IMR-90 (cell line): ENCODE measurements around the gene VKORC1L1. TPM values are rescaled to one million over a fixed set of nuclear protein-coding genes. Genes with fewer than 3 reads are reported as not detected.
"Not testable (repeated sequence)": the region's sequence is repeated elsewhere in the genome, so short reads cannot be mapped to it uniquely, and the experiment has no call there.

ENCODE experiments used
- ATAC-seq: fragments of 200-7000 bp; cut with Tn5 transposase; 2 replicates; pipeline ENCODE4 v1.9.1; 2020; ENCODE audit warnings: low read depth, mild to moderate bottlenecking, moderate library complexity
- BruUV-seq: library from RNA; stranded (reverse); fragments of 400-500 nt; replicated peaks from 2 replicates; lab custom pipeline; 2021; lab: Mats Ljungman, UMichigan
- CTCF ChIA-PET: fragments of 300-600 bp; formaldehyde crosslinking; extraction: SDS; loops from one replicate; lab custom pipeline; 2021; ENCODE audit warnings: antibody characterized with exemption; lab: Yijun Ruan, JAX
- POLR2A ChIA-PET: fragments of 300-600 bp; sonication (Branson Sonifier 250); formaldehyde crosslinking; loops from one replicate; lab custom pipeline; 2022; ENCODE audit warnings: antibody characterized with exemption; ENCODE audit not compliant: unreplicated experiment; lab: Charles Lee
- DNase-seq: peaks from one replicate; pipeline ENCODE4 v3.0.0; 2013
- H2AFZ ChIP-seq: replicated peaks from 2 replicates; pipeline ENCODE3; 2013; ENCODE audit warnings: low read length, mild to moderate bottlenecking; ENCODE audit not compliant: poor library complexity
- H2AK5ac ChIP-seq: 2 replicates; pipeline ENCODE4 v1.6.1; 2013; ENCODE audit warnings: low read depth, low read length, inconsistent platforms
- H2AK9ac ChIP-seq: replicated peaks from 2 replicates; pipeline ENCODE3; 2013; ENCODE audit warnings: mild to moderate bottlenecking, low read depth, low read length, moderate library complexity; ENCODE audit not compliant: poor library complexity
- H2BK120ac ChIP-seq: 2 replicates; pipeline ENCODE4 v1.6.1; 2013; ENCODE audit warnings: low read depth, low read length, inconsistent platforms
- H2BK15ac ChIP-seq: 3 replicates; pipeline ENCODE4 v1.6.1; 2013; ENCODE audit warnings: low read depth, low read length, inconsistent platforms
- H2BK20ac ChIP-seq: 2 replicates; pipeline ENCODE4 v1.6.1; 2013; ENCODE audit warnings: low read depth, mild to moderate bottlenecking, inconsistent platforms, low read length, moderate library complexity
- H2BK5ac ChIP-seq: 2 replicates; pipeline ENCODE4 v1.6.1; 2013; ENCODE audit warnings: mild to moderate bottlenecking, low read depth, low read length, inconsistent platforms; ENCODE audit not compliant: poor library complexity, severe bottlenecking
- H3K14ac ChIP-seq: replicated peaks from 2 replicates; pipeline ENCODE4 v1.6.1; 2013; ENCODE audit warnings: low read depth, low read length, inconsistent platforms
- H3K18ac ChIP-seq: 2 replicates; pipeline ENCODE4 v1.6.1; 2013; ENCODE audit warnings: low read depth, low read length, control low read depth
- H3K23ac ChIP-seq: 2 replicates; pipeline ENCODE4 v1.6.1; 2013; ENCODE audit warnings: low read depth, low read length, inconsistent platforms
- H3K27ac ChIP-seq: 2 replicates; pipeline ENCODE4 v1.5.1; 2013; ENCODE audit warnings: mild to moderate bottlenecking, control low read depth, low read length; ENCODE audit not compliant: insufficient read depth
- H3K27me3 ChIP-seq: 2 replicates; pipeline ENCODE4 v1.6.1; 2013; ENCODE audit warnings: low read length; ENCODE audit not compliant: control insufficient read depth, insufficient read depth
- H3K36me3 ChIP-seq: 2 replicates; pipeline ENCODE4 v1.6.1; 2013; ENCODE audit warnings: low read length, mixed read lengths; ENCODE audit not compliant: control insufficient read depth, insufficient read depth
- H3K4ac ChIP-seq: 2 replicates; pipeline ENCODE4 v1.6.1; 2013; ENCODE audit warnings: low read depth, low read length, inconsistent platforms
- H3K4me1 ChIP-seq: 2 replicates; pipeline ENCODE4 v1.6.1; 2013; ENCODE audit warnings: low read length, mixed read lengths; ENCODE audit not compliant: control insufficient read depth, insufficient read depth
- H3K4me2 ChIP-seq: 2 replicates; pipeline ENCODE4 v1.6.1; 2013; ENCODE audit warnings: low read depth, mild to moderate bottlenecking, control low read depth, low read length, moderate library complexity
- H3K4me3 ChIP-seq: 2 replicates; pipeline ENCODE4 v1.5.1; 2013; ENCODE audit warnings: low read depth, mild to moderate bottlenecking, control low read depth, low read length, moderate library complexity; ENCODE audit not compliant: insufficient read depth
- H3K56ac ChIP-seq: 2 replicates; pipeline ENCODE4 v1.6.1; 2013; ENCODE audit warnings: low read length, inconsistent platforms; ENCODE audit not compliant: insufficient read depth; ENCODE audit errors: extremely low read depth
- H3K79me1 ChIP-seq, 2 experiments: 2 replicates each; pipeline ENCODE4 v1.6.1; 2013; ENCODE audit warnings: low read length in 2 of 2, inconsistent platforms in 1 of 2, low read depth in 1 of 2
- H3K9ac ChIP-seq: 2 replicates; pipeline ENCODE4 v1.6.1; 2013; ENCODE audit warnings: low read depth, low read length, control low read depth
- H3K9me1 ChIP-seq: 2 replicates; pipeline ENCODE4 v1.6.1; 2013; ENCODE audit warnings: low read length, inconsistent platforms; ENCODE audit not compliant: insufficient read depth
- H3K9me3 ChIP-seq: 2 replicates; pipeline ENCODE4 v1.6.1; 2013; ENCODE audit warnings: low read length; ENCODE audit not compliant: control insufficient read depth, insufficient read depth
- H4K20me1 ChIP-seq: 2 replicates; pipeline ENCODE4 v1.6.1; 2013; ENCODE audit warnings: low read length, inconsistent platforms; ENCODE audit not compliant: insufficient read depth
- H4K5ac ChIP-seq: 2 replicates; pipeline ENCODE4 v1.6.1; 2013; ENCODE audit warnings: mild to moderate bottlenecking, low read depth, low read length, control low read depth
- H4K8ac ChIP-seq, 2 experiments: 2 replicates each; pipeline ENCODE4 v1.6.1; 2013; ENCODE audit warnings: low read depth in 2 of 2, low read length in 2 of 2, control low read depth in 1 of 2, inconsistent platforms in 1 of 2
- H4K91ac ChIP-seq: 2 replicates; pipeline ENCODE4 v1.6.1; 2013; ENCODE audit warnings: low read depth, low read length, inconsistent platforms; ENCODE audit not compliant: insufficient read depth
- WGBS, 2 experiments: methylation state at CpG; one replicate each; pipeline versions ENCODE4 v1.1.5 to v1.1.7; 2013; ENCODE audit warnings: missing lambda C conversion rate in 2 of 2; ENCODE audit not compliant: insufficient read length in 1 of 2; ENCODE audit errors: extremely low coverage in 2 of 2; 5-methylcytosine and 5-hydroxymethylcytosine counted together
- dilution Hi-C: fragments of 300-500 bp; cut with HindIII; formaldehyde crosslinking; loops from one replicate; pipeline ENCODE4 v1.14.3; 2018; ENCODE audit warnings: low sequenced_read_pairs; ENCODE audit not compliant: unreplicated experiment
- in situ Hi-C: fragments of 300-500 bp; cut with MboI; formaldehyde crosslinking; loops from 3 replicates; pipeline ENCODE4 v1.14.3; 2019; ENCODE audit warnings: low sequenced_read_pairs, inconsistent platforms, mixed read lengths
- intact Hi-C: fragments of 100-400 bp; cut with micrococcal nuclease; formaldehyde crosslinking; loops from 2 replicates; pipeline ENCODE4 v1.10.0; 2022
- polyA plus RNA-seq, 3 experiments: library from polyadenylated mRNA; depleted of rRNA; stranded (reverse); fragments of >200 nt; gene quantifications; 2 replicates each; pipeline ENCODE4 v1.2.3, GENCODE V29; 2012; ENCODE audit warnings: low replicate concordance in 1 of 3
- total RNA-seq: library from RNA; depleted of rRNA; stranded (reverse); fragments of >200 nt; gene quantifications from 2 replicates; pipeline ENCODE4 v1.2.3, GENCODE V29; 2012

The VKORC1L1 gene
- total and polyA plus RNA-seq, 2 of the 4 experiments (the other 2 are of a cell fraction) = 12.5 to 14.5 TPM

DNA sequence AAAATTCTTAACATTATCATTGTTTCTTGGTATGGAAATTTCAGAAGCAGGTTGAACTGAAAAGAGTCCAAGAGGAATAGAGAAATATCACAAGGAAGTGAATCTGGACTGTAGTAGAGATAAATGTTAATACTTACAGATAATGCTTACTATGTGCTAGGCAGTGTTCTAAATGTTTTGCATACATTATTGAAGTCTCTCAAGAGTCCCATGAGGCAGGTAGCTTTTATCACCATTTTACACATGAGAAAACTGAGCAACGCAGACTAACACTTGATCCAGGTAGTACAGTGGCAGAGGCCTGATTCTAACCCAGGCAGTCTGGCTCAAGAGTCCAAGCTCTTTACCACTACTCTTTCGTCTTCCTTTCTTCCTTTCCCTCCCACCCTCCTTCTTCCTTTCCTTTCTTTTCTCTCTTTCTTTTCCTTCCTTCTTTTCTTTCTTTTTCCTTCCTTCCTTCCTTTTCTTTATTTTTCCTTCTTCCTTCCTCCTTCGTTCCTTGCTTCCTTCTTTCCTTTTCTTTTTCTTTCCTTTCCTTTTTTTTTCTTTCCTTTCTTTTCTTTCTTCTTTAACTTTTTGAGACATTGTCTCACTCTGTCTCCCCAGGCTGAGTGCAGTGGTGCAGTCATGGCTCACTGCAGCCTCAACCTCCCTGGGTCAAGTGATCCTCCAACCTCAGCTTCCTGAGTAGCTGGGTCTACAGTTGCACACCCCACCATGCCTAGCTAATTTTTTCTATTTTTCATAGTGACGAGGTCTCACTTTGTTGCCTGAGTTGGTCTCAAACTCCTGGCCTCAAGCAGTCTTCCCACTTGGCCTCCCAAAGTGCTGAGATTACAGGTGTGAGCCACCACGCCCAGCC, 6.6 kb downstream of the VKORC1L1 start:
- dilution Hi-C loops, H4K20me1 ChIP-seq, H3K4me2 ChIP-seq, H3K27me3 ChIP-seq, H2BK20ac ChIP-seq, H3K56ac ChIP-seq, POLR2A ChIA-PET, BruUV-seq, H2AK5ac ChIP-seq, H4K91ac ChIP-seq, H3K9me3 ChIP-seq, CTCF ChIA-PET, H3K27ac ChIP-seq, H2BK15ac ChIP-seq, H2BK120ac ChIP-seq, H3K14ac ChIP-seq, ATAC-seq, H3K36me3 ChIP-seq, H3K9me1 ChIP-seq, H4K5ac ChIP-seq, H3K4me3 ChIP-seq, H3K4me1 ChIP-seq, H3K4ac ChIP-seq, H2AFZ ChIP-seq, in situ Hi-C loops, H3K23ac ChIP-seq, H2AK9ac ChIP-seq, H3K18ac ChIP-seq, DNase-seq, H3K9ac ChIP-seq, H2BK5ac ChIP-seq, H4K8ac ChIP-seq: not testable (repeated sequence)
- H3K79me1 ChIP-seq = peaks cover 5 to 29% of the 10 kb centered on the region in 2 experiments; a peak in 3 of 4 replicates
- WGBS, 2 experiments = 100% methylated on average over 2 of the region's 5 CpGs; no CpG with 5 or more reads in 1 of the 2 experiments
- intact Hi-C loops = loop anchor here (2.0 to 10.0 kb wide), 2 partner anchors 13 to 55 kb away; no protein-coding TSS in a partner anchor

DNA sequence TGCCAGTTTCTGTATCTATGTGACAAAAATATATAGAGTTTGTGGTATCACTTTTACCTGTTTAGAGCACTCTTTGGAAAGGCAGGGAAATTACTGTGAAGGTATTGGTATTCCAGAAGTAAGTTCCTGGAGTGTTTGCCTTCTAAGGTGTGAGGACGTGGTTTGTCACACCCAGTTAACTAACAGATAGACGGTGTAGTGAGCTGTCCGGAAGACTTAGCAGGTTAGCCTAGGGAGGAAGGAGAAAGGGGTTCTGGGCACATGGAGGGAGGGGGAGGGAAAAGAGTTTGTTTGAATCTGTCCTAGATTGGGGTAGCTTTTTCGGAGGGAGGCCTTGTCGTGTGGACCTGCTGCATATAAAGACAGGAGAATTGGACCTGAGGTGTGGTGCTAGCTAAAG, 7.4 kb downstream of the VKORC1L1 start:
- dilution Hi-C loops = not testable (repeated sequence)

More for the DNA sequence above, 7.4 kb downstream of the VKORC1L1 start:
- CTCF ChIA-PET, DNase-seq, H4K8ac ChIP-seq, H3K36me3 ChIP-seq, H3K4ac ChIP-seq, H3K27ac ChIP-seq, H2BK15ac ChIP-seq, H3K14ac ChIP-seq, H2AK5ac ChIP-seq, H2BK120ac ChIP-seq, H3K4me3 ChIP-seq, H4K5ac ChIP-seq, H4K91ac ChIP-seq, H2BK20ac ChIP-seq, H3K56ac ChIP-seq, H3K4me2 ChIP-seq, H2AK9ac ChIP-seq, H4K20me1 ChIP-seq, H3K4me1 ChIP-seq, H3K23ac ChIP-seq, BruUV-seq, POLR2A ChIA-PET, ATAC-seq, H3K9me3 ChIP-seq, H2BK5ac ChIP-seq, H3K9ac ChIP-seq, H3K18ac ChIP-seq, in situ Hi-C loops, H2AFZ ChIP-seq, H3K9me1 ChIP-seq, intact Hi-C loops, H3K27me3 ChIP-seq: not testable (repeated sequence)
- 85% methylated on average over 3 of the region's 5 CpGs; no CpG with 5 or more reads in 1 of the 2 experiments for WGBS, 2 experiments
- H3K79me1 ChIP-seq = peaks cover 5 to 29% of the 10 kb centered on the region in 2 experiments; a peak in 3 of 4 replicates
